H1 (cell line): ENCODE results near the gene OR8K1. TPM values are rescaled to one million over a fixed set of nuclear protein-coding genes. Genes with fewer than 3 reads are reported as not detected.

ENCODE experiments used
- CHD7 ChIP-seq: fragments of 300-600 bp; sonication (generic); IDR thresholded peaks from 2 replicates; pipeline ENCODE4 v1.7.1; 2012; ENCODE audit warnings: low read length, moderate library complexity, mild to moderate bottlenecking, inconsistent platforms; ENCODE audit not compliant: insufficient replicate concordance
- SAP30 ChIP-seq: fragments of 300-600 bp; sonication (generic); IDR thresholded peaks from 2 replicates; pipeline ENCODE4 v1.7.1; 2012; ENCODE audit warnings: low read length, moderate library complexity, mild to moderate bottlenecking, inconsistent platforms; ENCODE audit not compliant: insufficient read depth, insufficient replicate concordance
- polyA plus RNA-seq, 7 experiments: library from polyadenylated mRNA; depleted of rRNA in 3 of 7; stranded (reverse) in 5 of 7; unstranded in 2 of 7; fragments of >200 nt in 5 of 7; fragments of 200-250 nt in 2 of 7; gene quantifications; 1 replicate in 5 of 7; 2 replicates in 1 of 7; 4 replicates in 1 of 7; pipeline versions ENCODE4 v1.2.1 to v1.2.3, GENCODE V29; 2011 to 2013; ENCODE audit warnings: missing spikeins in 2 of 7, mixed read lengths in 2 of 7
- total RNA-seq: library from RNA; stranded (reverse); fragmentation: NEBNext Ultra II Directional; extraction: Animal tissue kit (Norgen Biotek cat#: 25700); gene quantifications from 2 replicates; pipeline ENCODE4 v1.2.1, GENCODE V29; 2021

OR8K1 gene
- total and polyA plus RNA-seq, 2 of the 8 experiments (the other 6 are each of a cell fraction or from before 2014, with no cell fraction given) = not detected

GRCh38 chr11:56394381-56394780 is 48.5 kb downstream of the OR8K1 start (continued):
- no peak for TF ChIP-seq CHD7
- TF ChIP-seq SAP30 = no peak
